ENCODE measurements around the gene HLA-DPB1. TPM values are rescaled to one million over a fixed set of nuclear protein-coding genes. Genes with fewer than 3 reads are reported as not detected.

The HLA-DPB1 gene
- total RNA-seq, 2 experiments from 2014 or later: 10.4 to 10.9 TPM

DNA sequence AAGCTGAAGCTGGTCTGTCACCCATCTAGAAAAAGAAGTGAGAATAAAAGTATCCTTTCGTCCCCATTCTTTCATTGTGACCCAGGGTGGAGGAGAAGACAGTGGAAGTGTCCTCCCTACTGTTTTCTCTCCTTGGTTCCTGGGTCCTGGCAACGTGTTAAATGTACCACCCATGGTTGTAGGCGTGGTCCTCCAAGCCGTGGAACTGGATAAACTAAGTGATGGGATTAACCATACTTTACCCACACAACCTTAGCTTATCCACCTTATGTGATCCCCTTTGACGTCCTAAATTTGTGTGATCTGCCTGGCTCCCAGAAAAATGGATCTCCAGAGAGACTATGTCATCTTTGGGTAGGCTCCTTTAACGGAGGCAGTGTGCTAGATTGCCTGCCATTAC is 47.4 kb downstream of the HLA-DPB1 start:
- CTCF ChIA-PET: interaction anchor here (0.6 kb wide), 1 partner anchor 124 kb away, joined by 5 read pairs; no protein-coding TSS in a partner anchor

DNA sequence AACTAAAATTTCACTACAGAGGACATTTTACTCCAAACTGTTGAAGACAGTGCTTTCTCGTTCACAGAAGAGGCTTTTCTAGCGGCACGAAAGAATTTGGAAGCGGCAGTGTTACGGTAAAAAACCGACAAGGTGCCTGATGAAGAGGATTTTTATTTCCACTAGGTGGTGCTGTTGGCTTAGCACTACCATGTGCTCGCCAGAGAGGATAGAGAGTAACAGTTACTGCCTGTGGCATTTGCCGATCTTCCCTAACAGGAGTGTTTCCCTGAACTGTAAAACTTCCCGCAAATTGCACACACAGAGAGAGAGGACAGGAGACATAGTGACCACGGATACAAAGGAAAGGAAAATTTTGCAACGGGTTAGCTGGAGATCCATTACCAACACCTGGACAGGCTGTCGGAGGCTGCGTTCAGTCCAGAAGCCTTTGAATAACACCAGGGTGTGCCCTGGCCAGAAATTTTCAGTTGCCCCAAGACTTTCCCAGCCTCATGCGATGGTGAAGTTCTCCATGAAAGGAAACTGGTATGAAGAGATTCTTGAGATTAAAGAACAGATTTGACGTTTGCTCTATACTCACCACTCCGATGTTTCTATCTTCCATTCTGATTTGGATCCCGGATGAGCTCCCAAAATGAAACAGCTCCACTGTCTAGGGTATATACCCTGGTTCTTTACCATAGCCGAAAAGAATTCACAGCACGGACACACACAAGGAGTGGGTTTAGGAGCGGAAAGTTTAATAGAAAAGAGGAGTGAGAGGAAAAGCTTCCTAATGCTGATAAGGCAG is 48.1 kb downstream of the HLA-DPB1 start:
- ChIA-PET CTCF (interaction anchor here (0.9 to 1.2 kb wide), 4 partner anchors 10 to 123 kb away, joined by 3 to 5 read pairs (median 3); no protein-coding TSS in a partner anchor), POLR2A (no interaction called here)

More for the DNA sequence above, 47.4 kb downstream of the HLA-DPB1 start:
- POLR2A ChIA-PET: no interaction called here

DNA sequence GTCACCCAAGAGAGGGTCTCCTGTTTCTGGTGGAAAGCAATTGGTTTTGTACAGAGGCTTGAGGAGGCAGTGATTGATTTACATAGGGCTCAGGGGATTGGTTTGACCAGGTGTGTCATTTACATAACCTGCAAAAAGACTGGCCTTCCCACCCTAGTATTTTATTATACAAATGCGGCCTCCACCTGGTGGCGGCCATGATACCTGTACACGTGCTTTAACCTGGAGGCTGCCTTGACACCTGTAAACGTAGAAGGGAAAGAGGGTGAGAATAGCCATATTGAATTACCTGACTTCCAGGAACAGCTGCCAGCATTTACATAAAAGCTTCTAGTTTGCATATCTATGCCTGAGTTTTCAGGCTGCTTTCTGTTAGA is 48.7 kb downstream of the HLA-DPB1 start:
- CTCF ChIA-PET: interaction anchor here (0.9 to 1.2 kb wide), 4 partner anchors 10 to 122 kb away, joined by 3 to 5 read pairs (median 3); no protein-coding TSS in a partner anchor
- POLR2A ChIA-PET: no interaction called here

DNA sequence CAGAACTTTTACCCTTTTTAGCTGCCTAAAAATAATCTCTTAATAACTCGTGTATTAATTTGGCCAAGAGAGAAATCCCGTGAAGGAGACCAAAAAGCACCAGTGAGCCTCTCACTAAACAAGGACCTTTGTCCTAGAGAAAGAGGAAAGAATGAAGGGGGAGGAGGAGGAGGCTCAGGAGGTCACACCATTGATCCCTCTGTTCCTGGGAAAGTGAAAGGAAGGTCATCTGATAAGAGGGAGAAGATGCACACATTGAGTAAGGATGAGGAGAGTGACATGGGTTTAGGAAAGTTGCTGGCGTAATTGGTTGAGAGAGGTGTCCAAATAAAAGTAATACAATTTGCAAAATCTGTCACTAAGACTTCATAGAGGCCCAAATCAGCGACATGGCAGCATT is 49.2 kb downstream of the HLA-DPB1 start:
- POLR2A ChIA-PET: interaction anchor here (0.5 kb wide), 1 partner anchor 28 kb away, joined by 5 read pairs; no protein-coding TSS in a partner anchor
- CTCF ChIA-PET: interaction anchor here (0.9 to 1.2 kb wide), 5 partner anchors 11 to 122 kb away, joined by 3 to 5 read pairs (median 3); no protein-coding TSS in a partner anchor

DNA sequence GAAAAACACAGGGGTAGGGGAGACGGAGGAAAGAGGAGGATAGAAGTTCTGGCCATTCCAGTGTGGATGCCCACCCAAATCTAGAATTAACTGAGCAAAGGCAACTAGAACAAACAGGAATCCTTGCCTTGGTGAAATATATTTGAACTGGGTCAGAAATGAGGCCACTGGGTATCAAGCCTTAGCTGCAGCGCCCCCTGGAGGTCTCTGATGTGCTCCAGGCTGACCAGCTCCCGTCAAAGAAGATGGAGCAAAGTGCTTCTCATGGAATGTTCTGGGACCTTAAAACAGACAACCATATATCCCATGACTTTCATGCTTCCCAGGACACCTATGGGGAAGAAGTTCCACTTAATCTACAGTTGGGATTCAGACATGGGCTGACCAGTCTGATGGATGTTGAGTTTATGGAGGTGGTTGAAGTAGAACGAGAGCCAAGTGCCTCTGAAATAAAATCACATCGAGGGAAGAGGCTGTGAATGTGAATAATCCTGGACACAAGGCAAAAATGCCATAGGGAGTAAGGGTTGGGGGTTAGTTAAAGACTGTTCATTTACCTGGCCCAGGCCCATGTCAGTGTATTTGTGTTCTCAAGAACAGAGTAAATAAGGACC is 50.4 kb downstream of the HLA-DPB1 start:
- POLR2A ChIA-PET: no interaction called here

DNA sequence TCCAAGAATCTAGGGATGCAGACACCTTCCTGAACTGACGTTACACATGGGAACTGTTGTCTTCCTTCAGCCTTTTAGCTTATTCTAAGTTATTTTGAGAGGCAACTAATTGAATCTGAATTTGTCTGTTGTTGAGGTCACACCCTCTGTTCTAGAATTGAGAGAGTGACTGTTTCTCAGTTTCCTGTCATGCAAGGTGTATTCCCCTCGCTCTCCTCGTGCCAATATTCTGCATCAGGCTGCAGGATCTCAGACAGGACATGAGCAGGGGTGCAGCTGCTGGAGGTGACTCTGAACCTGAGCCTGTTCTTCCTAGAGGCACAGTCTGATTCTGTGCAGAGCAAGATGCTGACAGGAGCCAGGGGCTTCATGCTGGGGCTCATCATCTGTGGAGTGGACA is 52.5 kb downstream of the HLA-DPB1 start:
- CTCF ChIA-PET: interaction anchor here (1.0 kb wide), 1 partner anchor 18 kb away, joined by 3 read pairs; no protein-coding TSS in a partner anchor
- POLR2A ChIA-PET: no interaction called here

More for the DNA sequence above, 50.4 kb downstream of the HLA-DPB1 start:
- CTCF ChIA-PET: interaction anchor here (0.7 kb wide), 1 partner anchor 101 kb away, joined by 3 read pairs; no protein-coding TSS in a partner anchor

DNA sequence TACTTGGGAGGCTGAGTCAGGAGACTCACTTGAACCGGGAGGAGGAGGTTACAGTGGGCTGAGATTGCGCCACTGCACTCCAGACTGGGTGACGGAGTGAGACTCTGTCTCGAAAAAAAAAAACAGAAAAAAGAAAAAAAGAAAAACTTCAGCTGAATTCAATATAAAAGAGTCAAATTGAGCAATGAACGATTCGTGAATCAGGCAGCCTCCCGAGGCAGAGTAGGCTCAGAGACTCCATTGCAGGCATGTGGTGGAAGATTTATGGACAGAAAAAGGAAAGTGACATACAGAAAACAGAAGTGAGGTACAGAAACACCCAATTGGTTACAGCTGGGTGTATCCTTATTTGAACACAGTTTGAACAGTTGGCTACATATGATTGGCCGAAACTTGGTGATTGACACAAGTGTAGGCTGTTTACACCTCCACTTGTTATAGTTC is 56.3 kb downstream of the HLA-DPB1 start:
- CTCF ChIA-PET: no interaction called here
- POLR2A ChIA-PET: no interaction called here

DNA sequence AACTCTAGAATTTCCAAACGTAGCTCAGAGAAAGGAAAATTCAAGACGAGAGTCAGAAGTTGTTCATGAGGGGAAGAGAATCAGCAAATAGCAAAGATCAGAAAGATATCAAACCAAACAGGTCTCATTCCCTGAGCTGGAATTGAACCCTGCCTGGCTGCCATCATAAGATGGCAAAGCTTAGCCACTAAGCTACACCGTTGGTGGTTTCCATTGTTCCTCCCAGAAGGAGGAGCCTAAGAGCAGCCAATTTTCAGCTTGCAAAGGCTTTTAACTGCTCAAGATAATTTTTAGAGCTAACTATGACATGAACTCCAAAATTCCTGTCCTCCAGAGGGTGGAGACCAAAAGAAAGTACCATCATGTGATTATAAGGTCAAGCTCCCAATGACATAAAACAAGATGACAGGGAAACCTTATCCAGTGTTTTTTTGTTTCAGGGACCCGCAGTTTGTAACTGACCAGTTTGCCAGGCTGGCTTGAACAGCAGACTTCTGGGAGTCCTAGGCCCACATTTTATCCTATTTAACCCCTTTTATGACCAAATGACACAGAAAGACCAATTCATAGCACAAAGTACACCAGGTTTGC is 60.6 kb downstream of the HLA-DPB1 start:
- CTCF ChIA-PET: interaction anchor here (0.9 kb wide), 1 partner anchor 11 kb away, joined by 3 read pairs; no protein-coding TSS in a partner anchor
- POLR2A ChIA-PET: interaction anchor here (0.6 kb wide), 1 partner anchor 328 kb away, joined by 3 read pairs; no protein-coding TSS in a partner anchor

Other genes with a start within 250 kb of the HLA-DPB1 start
- gene TAP2, start 237.3 kb upstream of the HLA-DPB1 start, total RNA-seq: 100 to 1,000 TPM; 178 to 199 TPM
- 100 to 1,000 TPM; 295 TPM for gene PSMB8, start 231.9 kb upstream of the HLA-DPB1 start, total RNA-seq
- 100 to 1,000 TPM; 296 to 298 TPM for gene TAP1, start 222.3 kb upstream of the HLA-DPB1 start, total RNA-seq
- gene PSMB9, start 221.8 kb upstream of the HLA-DPB1 start, total RNA-seq: 100 to 1,000 TPM; 206 to 207 TPM
- 1 to 10 TPM; 2.2 to 2.6 TPM for gene HLA-DMB, start 135.0 kb upstream of the HLA-DPB1 start, total RNA-seq
- 10 to 100 TPM in 1 of 2 experiments, 1 to 10 TPM in 1; 9.9 to 11.7 TPM for gene HLA-DMA, start 122.9 kb upstream of the HLA-DPB1 start, total RNA-seq
- 100 to 1,000 TPM; 327 to 333 TPM for gene BRD2, start 107.4 kb upstream of the HLA-DPB1 start, total RNA-seq
- gene HLA-DOA, start 66.4 kb upstream of the HLA-DPB1 start, total RNA-seq: 1 to 10 TPM; 3.6 to 4.8 TPM
- gene HLA-DPA1, start 2.3 kb upstream of the HLA-DPB1 start, total RNA-seq: 10 to 100 TPM; 43.5 to 46.9 TPM
- 1 to 10 TPM; 1.1 TPM for gene COL11A2, start 116.5 kb downstream of the HLA-DPB1 start, total RNA-seq
- 10 to 100 TPM; 43.8 to 44.2 TPM for gene RXRB, start 124.7 kb downstream of the HLA-DPB1 start, total RNA-seq
- 10 to 100 TPM; 60.1 to 62.4 TPM for gene SLC39A7, start 124.9 kb downstream of the HLA-DPB1 start, total RNA-seq
- 10 to 100 TPM; 20.6 to 25.4 TPM for gene HSD17B8, start 128.7 kb downstream of the HLA-DPB1 start, total RNA-seq
- 10 to 100 TPM; 36.4 to 38.8 TPM for gene RING1, start 132.5 kb downstream of the HLA-DPB1 start, total RNA-seq
- 10 to 100 TPM; 45.3 to 48.0 TPM for gene VPS52, start 195.9 kb downstream of the HLA-DPB1 start, total RNA-seq
- 1,000 to 10,000 TPM; 3,727 to 3,736 TPM for gene RPS18, start 196.1 kb downstream of the HLA-DPB1 start, total RNA-seq
- gene B3GALT4, start 201.1 kb downstream of the HLA-DPB1 start, total RNA-seq: 1 to 10 TPM; 2.6 to 3.2 TPM
- gene WDR46, start 213.2 kb downstream of the HLA-DPB1 start, total RNA-seq: 100 to 1,000 TPM; 106 to 118 TPM
- gene PFDN6, start 213.6 kb downstream of the HLA-DPB1 start, total RNA-seq: 100 to 1,000 TPM; 118 to 120 TPM
- 10 to 100 TPM; 22.2 to 23.2 TPM for gene RGL2, start 223.0 kb downstream of the HLA-DPB1 start, total RNA-seq
- 100 to 1,000 TPM; 184 to 189 TPM for gene TAPBP, start 238.1 kb downstream of the HLA-DPB1 start, total RNA-seq
- gene ZBTB22, start 241.8 kb downstream of the HLA-DPB1 start, total RNA-seq: 1 to 10 TPM; 6.2 to 7.1 TPM
- gene DAXX, start 247.0 kb downstream of the HLA-DPB1 start, total RNA-seq: 10 to 100 TPM; 87.5 to 96.3 TPM